ENCODE results near the gene ZDHHC19. TPM values are rescaled to one million over a fixed set of nuclear protein-coding genes. Genes with fewer than 3 reads are reported as not detected.

Gene ZDHHC19
- total and polyA plus RNA-seq, 2 experiments from 2014 or later: 1.3 to 15.7 TPM

GRCh38 chr3:196164576-196164975 lies 46.6 kb downstream of the ZDHHC19 start:
- no peak for DNase-seq (ENCODE audit: low spot score)
- Histone ChIP-seq H3K27ac (ENCODE audit: low read depth) (no peak overlapping the region), H3K9me2 (ENCODE audit: insufficient read depth) (no peaks in the 10 kb centered on the region), H3K4me2 (no peak overlapping the region), H3K4me1 (ENCODE audit: insufficient read depth) (no peaks in the 10 kb centered on the region), H3K27me3 (ENCODE audit: insufficient read depth) (no peaks in the 10 kb centered on the region), H3K4me3 (no peak overlapping the region), H4K20me1 (replicated peaks; ENCODE audit: insufficient read depth) (no peaks in the 10 kb centered on the region), H3K36me3 (ENCODE audit: insufficient read depth) (no peaks in the 10 kb centered on the region), H3K79me2 (replicated peaks; ENCODE audit: insufficient read depth) (no peaks in the 10 kb centered on the region), H3F3A (replicated peaks; ENCODE audit: low read depth) (no peaks in the 10 kb centered on the region), H2AFZ (no peak overlapping the region; the same call in 1 of the 2 replicates)
- no peaks in the 10 kb centered on the region for H3K9me3 Mint-ChIP-seq
- H3K36me3 Mint-ChIP-seq (ENCODE audit: low read depth): no peaks in the 10 kb centered on the region
- H3K27me3 Mint-ChIP-seq (ENCODE audit: insufficient read depth, low read depth, poor library complexity): peaks cover 9% of the 10 kb centered on the region
- H3K4me3 Mint-ChIP-seq: no peak overlapping the region
- no peak overlapping the region for H3K27ac Mint-ChIP-seq
- ATAC-seq: no peak
- peaks cover 8% of the 10 kb centered on the region for H3K4me1 Mint-ChIP-seq
- no peak for TF ChIP-seq CTCF (conservative IDR thresholded peaks at IDR 0.05; ENCODE audit: low read depth in 2 of 2)
- no peak for TF ChIP-seq STAT1 (IDR thresholded peaks at IDR 0.05; ENCODE audit: unreplicated experiment)
- no peak for TF ChIP-seq CREB1 (CRISPR knock-in tag; IDR thresholded peaks at IDR 0.05; ENCODE audit: low read depth)
- TF ChIP-seq POLR2AphosphoS5 (IDR thresholded peaks at IDR 0.05; ENCODE audit: low read depth): no peak
- no peak for TF ChIP-seq ZNF114 (CRISPR knock-in tag; IDR thresholded peaks at IDR 0.05)
- no peak for TF ChIP-seq ZNF331 (CRISPR knock-in tag; IDR thresholded peaks at IDR 0.05; ENCODE audit: low read depth)
- no peak for TF ChIP-seq NANOG (IDR thresholded peaks at IDR 0.05; ENCODE audit: borderline replicate concordance)
- no peak for TF ChIP-seq ETS1 (IDR thresholded peaks at IDR 0.05)
- no peak for TF ChIP-seq REST (IDR thresholded peaks at IDR 0.05; ENCODE audit: unreplicated experiment)
- TF ChIP-seq EZH2 (IDR thresholded peaks at IDR 0.05; ENCODE audit: low read depth, unreplicated experiment): no peak
- no peak for TF ChIP-seq ZNF462 (CRISPR knock-in tag; IDR thresholded peaks at IDR 0.05)
- no peak for TF ChIP-seq JUNB (IDR thresholded peaks at IDR 0.05; ENCODE audit: unreplicated experiment)
- no peak for TF ChIP-seq EZH2phosphoT487 (IDR thresholded peaks at IDR 0.05; ENCODE audit: unreplicated experiment)
